HAP-1 (cell line): ENCODE data around the gene PRKCE.

Source experiments
- DNase-seq, 2 experiments: peaks; one replicate each; pipeline ENCODE4 v3.0.0-alpha.2; 2016 to 2020; ENCODE audit warnings: low spot score in 2 of 2
- H3K27me3 ChIP-seq: fragments of 250-450 bp; sonication (Bioruptor Pico); 2 replicates; pipeline ENCODE4 v1.5.1; 2020; ENCODE audit warnings: low read depth, mild to moderate bottlenecking, moderate library complexity
- H3K36me3 ChIP-seq: fragments of 250-450 bp; sonication (Bioruptor Pico); replicated peaks from 2 replicates; pipeline ENCODE4 v1.5.1; 2020; ENCODE audit warnings: mild to moderate bottlenecking
- H3K4me1 ChIP-seq: fragments of 250-450 bp; sonication (Bioruptor Pico); 2 replicates; pipeline ENCODE4 v1.5.1; 2020; ENCODE audit warnings: mild to moderate bottlenecking
- H3K4me3 ChIP-seq: fragments of 250-450 bp; sonication (Bioruptor Pico); 2 replicates; pipeline ENCODE4 v1.5.1; 2020; ENCODE audit warnings: mild to moderate bottlenecking, moderate library complexity
- H3K9me3 ChIP-seq: fragments of 250-450 bp; sonication (Bioruptor Pico); 2 replicates; pipeline ENCODE4 v1.5.1; 2020; ENCODE audit warnings: mild to moderate bottlenecking, moderate library complexity
- in situ Hi-C: fragments of 300-500 bp; cut with MboI; formaldehyde crosslinking; loops from 3 replicates; pipeline ENCODE4 v1.14.3; 2020; ENCODE audit warnings: low sequenced_read_pairs, inconsistent platforms, mixed read lengths

PRKCE gene

GRCh38 chr2:45979065-45979464 lies 327.6 kb downstream of the PRKCE start:
- no peaks in the 10 kb centered on the region for H3K27me3 ChIP-seq
- no peak overlapping the region for H3K4me3 ChIP-seq
- H3K4me1 ChIP-seq = no peaks in the 10 kb centered on the region
- no peaks in the 10 kb centered on the region for H3K9me3 ChIP-seq
- no peaks in the 10 kb centered on the region for H3K36me3 ChIP-seq
- in situ Hi-C loops = no loop called here
- no peak for DNase-seq

GRCh38 chr2:45980161-45980865 lies 328.8 kb downstream of the PRKCE start:
- no peak overlapping the region for H3K4me3 ChIP-seq
- no peak for DNase-seq
- no peaks in the 10 kb centered on the region for H3K36me3 ChIP-seq
- H3K9me3 ChIP-seq = no peaks in the 10 kb centered on the region
- no peaks in the 10 kb centered on the region for H3K27me3 ChIP-seq
- no peaks in the 10 kb centered on the region for H3K4me1 ChIP-seq
- in situ Hi-C loops = no loop called here

GRCh38 chr2:45981384-45981930 lies 330.0 kb downstream of the PRKCE start:
- in situ Hi-C loops = no loop called here
- H3K9me3 ChIP-seq = no peaks in the 10 kb centered on the region
- H3K27me3 ChIP-seq = no peaks in the 10 kb centered on the region
- H3K4me3 ChIP-seq = no peak overlapping the region
- H3K36me3 ChIP-seq = no peaks in the 10 kb centered on the region
- no peaks in the 10 kb centered on the region for H3K4me1 ChIP-seq
- DNase-seq = no peak

- no peak for DNase-seq
- Histone ChIP-seq H3K4me1 (no peaks in the 10 kb centered on the region), H3K9me3 (no peaks in the 10 kb centered on the region), H3K27me3 (no peaks in the 10 kb centered on the region), H3K4me3 (no peak overlapping the region), H3K36me3 (no peaks in the 10 kb centered on the region)
- in situ Hi-C loops = no loop called here
These were observed 330.6 kb downstream of the PRKCE start for GRCh38 chr2:45982096-45982495.

- H3K36me3 ChIP-seq = no peaks in the 10 kb centered on the region
- DNase-seq = no peak
- H3K4me3 ChIP-seq = no peak overlapping the region
- no peaks in the 10 kb centered on the region for H3K27me3 ChIP-seq
- H3K4me1 ChIP-seq = no peaks in the 10 kb centered on the region
- in situ Hi-C loops = no loop called here
- H3K9me3 ChIP-seq = no peaks in the 10 kb centered on the region
These were observed 331.7 kb downstream of the PRKCE start for GRCh38 chr2:45983213-45983612.

- in situ Hi-C loops = no loop called here
- no peaks in the 10 kb centered on the region for H3K4me1 ChIP-seq
- no peak for DNase-seq
- H3K9me3 ChIP-seq = no peaks in the 10 kb centered on the region
- H3K36me3 ChIP-seq = no peaks in the 10 kb centered on the region
- no peaks in the 10 kb centered on the region for H3K27me3 ChIP-seq
- H3K4me3 ChIP-seq = no peak overlapping the region
These were observed 332.9 kb downstream of the PRKCE start for GRCh38 chr2:45984366-45984765.

GRCh38 chr2:45984896-45985473 lies 333.5 kb downstream of the PRKCE start:
- no peaks in the 10 kb centered on the region for H3K9me3 ChIP-seq
- DNase-seq = no peak
- no peak overlapping the region for H3K4me3 ChIP-seq
- in situ Hi-C loops = no loop called here
- no peaks in the 10 kb centered on the region for H3K27me3 ChIP-seq
- H3K36me3 ChIP-seq = no peaks in the 10 kb centered on the region
- no peaks in the 10 kb centered on the region for H3K4me1 ChIP-seq

GRCh38 chr2:45986509-45986908 lies 335.0 kb downstream of the PRKCE start:
- in situ Hi-C loops = no loop called here
- no peak overlapping the region for H3K4me3 ChIP-seq
- DNase-seq = no peak
- no peaks in the 10 kb centered on the region for H3K4me1 ChIP-seq
- H3K9me3 ChIP-seq = no peaks in the 10 kb centered on the region
- H3K36me3 ChIP-seq = no peaks in the 10 kb centered on the region
- H3K27me3 ChIP-seq = no peaks in the 10 kb centered on the region

- Histone ChIP-seq H3K4me1 (no peaks in the 10 kb centered on the region), H3K36me3 (no peaks in the 10 kb centered on the region), H3K4me3 (no peak overlapping the region), H3K9me3 (no peaks in the 10 kb centered on the region), H3K27me3 (no peaks in the 10 kb centered on the region)
- in situ Hi-C loops = no loop called here
- no peak for DNase-seq
These were observed 336.4 kb downstream of the PRKCE start for GRCh38 chr2:45987856-45988255.

- no peaks in the 10 kb centered on the region for H3K9me3 ChIP-seq
- no peaks in the 10 kb centered on the region for H3K27me3 ChIP-seq
- no peak for DNase-seq
- H3K4me3 ChIP-seq = no peak overlapping the region
- in situ Hi-C loops = no loop called here
- no peaks in the 10 kb centered on the region; the same call in 1 of the 2 replicates for H3K4me1 ChIP-seq
- H3K36me3 ChIP-seq = no peaks in the 10 kb centered on the region
These were observed 337.4 kb downstream of the PRKCE start for GRCh38 chr2:45988879-45989278.

- H3K4me1 ChIP-seq = no peaks in the 10 kb centered on the region; the same call in 1 of the 2 replicates
- no peak overlapping the region for H3K4me3 ChIP-seq
- no peaks in the 10 kb centered on the region for H3K9me3 ChIP-seq
- no peaks in the 10 kb centered on the region for H3K36me3 ChIP-seq
- in situ Hi-C loops = no loop called here
- DNase-seq = no peak
- H3K27me3 ChIP-seq = no peaks in the 10 kb centered on the region
These were observed 338.7 kb downstream of the PRKCE start for GRCh38 chr2:45990131-45990530.

GRCh38 chr2:45992021-45992740 lies 340.7 kb downstream of the PRKCE start:
- no peak for DNase-seq
- no peaks in the 10 kb centered on the region for H3K36me3 ChIP-seq
- H3K4me1 ChIP-seq = no peaks in the 10 kb centered on the region; the same call in 1 of the 2 replicates
- no peaks in the 10 kb centered on the region for H3K9me3 ChIP-seq
- in situ Hi-C loops = no loop called here
- no peak overlapping the region for H3K4me3 ChIP-seq
- H3K27me3 ChIP-seq = no peaks in the 10 kb centered on the region

- Histone ChIP-seq H3K4me3 (no peak overlapping the region), H3K36me3 (no peaks in the 10 kb centered on the region), H3K4me1 (no peaks in the 10 kb centered on the region; the same call in 1 of the 2 replicates), H3K9me3 (no peaks in the 10 kb centered on the region), H3K27me3 (no peaks in the 10 kb centered on the region)
- DNase-seq = no peak
- in situ Hi-C loops = no loop called here
These were observed 341.4 kb downstream of the PRKCE start for GRCh38 chr2:45992741-45993475.
